ENCODE results near the gene HSD17B8. TPM values are rescaled to one million over a fixed set of nuclear protein-coding genes. Genes with fewer than 3 reads are reported as not detected.

HSD17B8 gene
- total RNA-seq, 2 experiments from 2014 or later, result 31.1 to 32.6 TPM

- Mint-ChIP-seq H3K36me3 (peaks cover 11% of the 10 kb centered on the region), H3K27me3 (peaks cover 11% of the 10 kb centered on the region), H3K4me3 (no peak overlapping the region), H3K4me1 (peaks cover 36% of the 10 kb centered on the region), H3K9me3 (no peaks in the 10 kb centered on the region), H3K27ac (no peak overlapping the region)
- no peak for DNase-seq
Measured at GRCh38 chr6:33194431-33194979, 9.9 kb upstream of the HSD17B8 start.

DNA sequence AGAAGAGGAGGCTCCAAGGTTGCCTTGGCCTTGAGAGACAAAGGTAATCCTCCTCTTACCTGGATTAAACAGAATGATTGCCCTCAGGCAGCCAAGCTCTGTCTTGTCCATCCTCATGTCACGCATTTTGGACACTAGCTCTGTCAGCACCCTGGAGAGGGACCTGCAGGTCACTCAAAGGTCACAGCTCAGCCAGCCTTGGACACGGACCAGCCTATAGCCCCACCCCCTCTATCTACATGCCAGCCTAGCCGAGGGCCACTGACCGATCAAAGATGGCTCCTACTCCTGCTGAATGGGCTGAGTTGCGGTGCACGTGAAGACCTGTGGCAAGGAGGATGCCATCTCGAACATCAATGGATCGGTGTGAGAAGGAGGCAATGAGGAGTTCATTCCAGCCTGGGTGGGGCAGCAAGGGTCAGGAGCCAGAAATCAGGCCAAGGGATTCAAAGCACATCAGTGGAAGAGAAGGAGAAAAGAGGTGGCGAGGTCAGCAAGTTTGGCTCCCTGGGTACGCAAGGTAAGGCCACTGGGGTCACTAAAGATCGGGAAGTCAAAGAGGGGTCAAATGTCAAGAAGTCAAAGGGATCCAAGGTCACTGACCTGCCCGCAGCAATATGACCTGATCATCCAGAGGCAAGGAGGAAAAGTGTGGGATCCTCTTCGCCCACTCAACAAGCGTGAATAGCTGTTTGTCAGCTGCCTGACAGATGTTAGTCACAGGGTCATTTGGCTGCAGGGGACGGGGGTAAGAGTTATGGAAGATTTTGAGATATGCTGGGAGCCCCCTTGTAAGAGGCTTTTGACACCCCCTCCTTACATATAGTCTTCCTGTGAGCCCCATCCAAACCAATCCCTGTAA is 8.9 kb upstream of the HSD17B8 start:
- peaks cover 37% of the 10 kb centered on the region for H3K4me1 Mint-ChIP-seq
- H3K4me3 Mint-ChIP-seq, result no peak overlapping the region
- H3K9me3 Mint-ChIP-seq, result no peaks in the 10 kb centered on the region
- H3K36me3 Mint-ChIP-seq, result peaks cover 11% of the 10 kb centered on the region
- H3K27ac Mint-ChIP-seq, result peak overlapping the region; percentile 6
- no peak for DNase-seq
- peaks cover 11% of the 10 kb centered on the region for H3K27me3 Mint-ChIP-seq

GRCh38 chr6:33197431-33198048 is 6.9 kb upstream of the HSD17B8 start:
- H3K4me3 Mint-ChIP-seq, result peak overlapping the region; percentile 19

GRCh38 chr6:33198159-33198852 is 6.1 kb upstream of the HSD17B8 start:
- no peaks in the 10 kb centered on the region for H3K9me3 Mint-ChIP-seq
- peaks cover 53% of the 10 kb centered on the region for H3K4me1 Mint-ChIP-seq
- H3K36me3 Mint-ChIP-seq, result peaks cover 32% of the 10 kb centered on the region
- no peaks in the 10 kb centered on the region for H3K27me3 Mint-ChIP-seq
- H3K27ac Mint-ChIP-seq, result peak overlapping the region; percentile 89
- DNase-seq, result no peak
- peak overlapping the region; percentile 92 for H3K4me3 Mint-ChIP-seq

More at GRCh38 chr6:33197431-33198048, 6.9 kb upstream of the HSD17B8 start:
- H3K9me3 Mint-ChIP-seq, result no peaks in the 10 kb centered on the region
- H3K27me3 Mint-ChIP-seq, result no peaks in the 10 kb centered on the region
- H3K36me3 Mint-ChIP-seq, result peaks cover 25% of the 10 kb centered on the region
- DNase-seq, result no peak
- peaks cover 48% of the 10 kb centered on the region for H3K4me1 Mint-ChIP-seq
- H3K27ac Mint-ChIP-seq, result peak overlapping the region; percentile 34

DNA sequence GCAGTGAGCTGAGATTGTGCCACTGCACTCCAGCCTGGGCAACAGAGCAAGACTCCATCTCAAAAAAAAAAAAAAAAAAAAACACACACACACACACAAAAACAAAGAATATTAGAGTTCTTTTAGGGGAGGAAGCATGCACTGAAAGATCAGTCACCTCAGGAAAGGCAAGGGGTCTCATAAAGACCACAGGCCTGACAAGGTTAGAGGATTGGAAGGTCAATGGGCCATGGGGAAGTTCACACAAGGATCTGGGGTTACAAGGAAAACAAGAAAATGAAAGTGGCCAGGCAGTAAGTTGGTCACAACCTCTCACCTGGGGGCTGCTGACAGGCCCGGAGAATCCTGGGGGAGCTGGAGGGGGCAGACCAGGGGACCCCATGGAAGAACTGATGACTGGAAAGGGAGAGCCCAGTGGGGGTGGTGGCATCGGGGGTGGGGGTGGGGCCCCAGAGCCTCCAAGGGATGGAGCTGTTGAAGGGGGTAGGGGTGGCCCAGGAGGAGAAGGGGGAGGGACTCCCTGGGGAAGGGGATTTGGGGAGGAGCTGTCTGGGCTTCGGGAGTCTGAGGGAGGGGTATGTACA is 5.5 kb upstream of the HSD17B8 start:
- H3K27me3 Mint-ChIP-seq, result no peaks in the 10 kb centered on the region
- H3K36me3 Mint-ChIP-seq, result peaks cover 38% of the 10 kb centered on the region
- no peaks in the 10 kb centered on the region for H3K9me3 Mint-ChIP-seq
- H3K27ac Mint-ChIP-seq, result peak overlapping the region; percentile 89
- peak overlapping the region; percentile 92 for H3K4me3 Mint-ChIP-seq
- peaks cover 52% of the 10 kb centered on the region for H3K4me1 Mint-ChIP-seq
- DNase-seq, result no peak

DNA sequence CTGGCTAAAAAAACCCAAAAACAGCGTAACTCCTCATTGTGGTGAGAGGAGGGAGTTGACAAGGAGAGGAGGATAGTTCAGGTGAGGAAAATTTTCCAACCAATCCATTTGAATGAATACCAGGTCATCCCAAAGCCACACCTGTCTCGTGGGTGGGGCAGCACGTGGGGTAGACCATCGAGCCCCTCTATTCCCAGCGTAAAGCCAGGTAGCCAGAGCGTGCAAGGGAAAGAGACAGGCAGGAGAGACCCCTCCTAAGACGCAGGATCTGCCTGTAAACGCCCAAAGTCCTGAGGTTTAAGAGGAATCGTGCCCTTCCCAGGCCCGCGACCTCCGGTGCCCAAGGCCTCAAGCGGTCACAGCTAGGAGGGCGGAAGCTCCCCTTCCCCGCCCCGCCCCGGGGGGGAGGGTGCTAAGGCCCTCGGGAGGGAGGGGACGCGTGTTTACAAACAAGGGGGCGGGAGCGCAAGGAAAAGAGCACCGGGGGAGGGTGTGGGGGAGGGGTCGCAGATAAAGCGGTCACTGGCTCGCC is 4.7 kb upstream of the HSD17B8 start:
- peak overlapping the region; percentile 89 for H3K27ac Mint-ChIP-seq
- H3K36me3 Mint-ChIP-seq, result peaks cover 38% of the 10 kb centered on the region
- H3K27me3 Mint-ChIP-seq, result no peaks in the 10 kb centered on the region
- no peaks in the 10 kb centered on the region for H3K9me3 Mint-ChIP-seq
- H3K4me1 Mint-ChIP-seq, result peaks cover 54% of the 10 kb centered on the region
- peak overlapping the region; percentile 92 for H3K4me3 Mint-ChIP-seq
- peak; percentile 81 for DNase-seq

- H3K4me1 Mint-ChIP-seq, result peaks cover 59% of the 10 kb centered on the region
- H3K9me3 Mint-ChIP-seq, result no peaks in the 10 kb centered on the region
- peaks cover 36% of the 10 kb centered on the region for H3K36me3 Mint-ChIP-seq
- peak; percentile 97 for DNase-seq
- H3K4me3 Mint-ChIP-seq, result peak within 1 kb of the TSS; percentile 92
- peak within 1 kb of the TSS; percentile 98 for H3K27ac Mint-ChIP-seq
- H3K27me3 Mint-ChIP-seq, result no peaks in the 10 kb centered on the region
Measured at GRCh38 chr6:33200219-33201146, 4.0 kb upstream of the HSD17B8 start, which contains the start of the genes RXRB and SLC39A7. RXRB (minus strand) TSS chr6:33200665; CDS start chr6:33200476, 189 bp downstream. SLC39A7 (plus strand) TSS chr6:33200867; CDS start chr6:33201246, 379 bp downstream.

- Mint-ChIP-seq H3K4me3 (peak overlapping the region; percentile 92), H3K27me3 (no peaks in the 10 kb centered on the region), H3K27ac (peak overlapping the region; percentile 98), H3K9me3 (no peaks in the 10 kb centered on the region), H3K36me3 (peaks cover 36% of the 10 kb centered on the region), H3K4me1 (peaks cover 65% of the 10 kb centered on the region)
- DNase-seq, result no peak
Measured at GRCh38 chr6:33201147-33201545, 3.3 kb upstream of the HSD17B8 start.

DNA sequence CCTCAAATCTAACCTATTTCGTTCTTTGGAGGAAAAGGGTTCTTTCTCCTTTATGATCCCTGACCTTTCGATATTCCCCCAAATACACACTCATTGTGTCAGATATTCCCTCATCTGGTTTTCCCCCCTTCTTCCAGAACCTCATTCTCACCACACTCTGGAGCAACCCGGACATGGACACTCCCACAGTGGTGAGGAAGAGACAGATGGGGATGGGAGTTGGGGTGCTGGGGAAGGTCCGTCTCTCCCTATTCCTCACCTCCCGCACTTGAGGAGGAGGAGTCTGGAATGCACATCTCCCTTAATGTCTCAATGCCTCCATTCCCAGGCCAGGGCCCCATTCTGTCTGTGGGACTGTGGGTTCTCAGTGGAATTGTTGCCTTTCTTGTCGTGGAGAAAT is 2.5 kb upstream of the HSD17B8 start:
- H3K9me3 Mint-ChIP-seq, result no peaks in the 10 kb centered on the region
- peak overlapping the region; percentile 98 for H3K27ac Mint-ChIP-seq
- H3K36me3 Mint-ChIP-seq, result peaks cover 33% of the 10 kb centered on the region
- DNase-seq, result no peak
- peak overlapping the region; percentile 92 for H3K4me3 Mint-ChIP-seq
- peaks cover 67% of the 10 kb centered on the region for H3K4me1 Mint-ChIP-seq
- no peaks in the 10 kb centered on the region for H3K27me3 Mint-ChIP-seq

DNA sequence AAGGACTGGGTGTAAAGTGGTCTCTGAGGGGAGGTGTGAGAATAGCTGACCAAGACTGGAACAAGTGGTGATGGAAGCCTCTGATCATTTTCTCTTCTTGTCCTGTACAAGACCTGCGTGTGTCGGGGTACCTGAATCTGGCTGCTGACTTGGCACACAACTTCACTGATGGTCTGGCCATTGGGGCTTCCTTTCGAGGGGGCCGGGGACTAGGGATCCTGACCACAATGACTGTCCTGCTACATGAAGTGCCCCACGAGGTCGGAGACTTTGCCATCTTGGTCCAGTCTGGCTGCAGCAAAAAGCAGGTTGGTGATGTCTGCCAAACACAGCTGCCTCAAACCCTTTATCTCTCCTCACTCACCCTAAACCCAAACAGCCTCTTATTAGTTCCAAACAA is 1.7 kb upstream of the HSD17B8 start:
- Mint-ChIP-seq H3K9me3 (no peaks in the 10 kb centered on the region), H3K27ac (peak overlapping the region; percentile 4), H3K27me3 (no peaks in the 10 kb centered on the region), H3K36me3 (peaks cover 33% of the 10 kb centered on the region), H3K4me3 (peak overlapping the region; percentile 27), H3K4me1 (peaks cover 61% of the 10 kb centered on the region)
- no peak for DNase-seq

DNA sequence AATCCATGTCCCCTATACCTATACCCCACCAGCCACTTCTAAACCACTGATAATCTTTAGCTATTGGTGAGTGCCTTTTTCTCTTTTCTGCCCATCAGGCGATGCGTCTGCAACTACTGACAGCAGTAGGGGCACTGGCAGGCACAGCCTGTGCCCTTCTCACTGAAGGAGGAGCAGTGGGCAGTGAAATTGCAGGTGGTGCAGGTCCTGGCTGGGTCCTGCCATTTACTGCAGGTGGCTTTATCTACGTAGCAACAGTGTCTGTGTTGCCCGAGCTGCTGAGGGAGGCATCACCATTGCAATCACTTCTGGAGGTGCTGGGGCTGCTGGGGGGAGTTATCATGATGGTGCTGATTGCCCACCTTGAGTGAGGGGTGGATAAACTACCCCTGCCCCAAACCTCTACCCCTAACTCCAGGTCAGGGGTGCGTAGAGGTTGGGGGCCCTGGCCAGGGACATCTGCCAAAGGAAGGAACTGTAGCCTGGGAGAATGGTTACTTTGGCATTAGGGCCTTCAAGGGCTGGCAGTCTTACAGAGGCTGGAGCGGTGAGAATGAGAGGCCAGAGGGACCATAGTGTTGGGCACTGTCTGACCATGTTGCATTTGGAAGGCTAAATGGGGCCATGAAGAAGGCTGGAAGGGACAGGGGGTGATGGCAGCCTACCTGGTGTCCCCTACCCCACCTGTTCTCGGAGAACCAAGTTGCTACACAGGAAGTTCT is 851 bp upstream of the HSD17B8 start:
- DNase-seq, result no peak
- peaks cover 54% of the 10 kb centered on the region for H3K4me1 Mint-ChIP-seq
- peaks cover 33% of the 10 kb centered on the region for H3K36me3 Mint-ChIP-seq
- no peaks in the 10 kb centered on the region for H3K9me3 Mint-ChIP-seq
- H3K27ac Mint-ChIP-seq, result peak overlapping the region; percentile 79
- no peaks in the 10 kb centered on the region for H3K27me3 Mint-ChIP-seq
- peak overlapping the region; percentile 98 for H3K4me3 Mint-ChIP-seq

- Mint-ChIP-seq H3K27me3 (no peaks in the 10 kb centered on the region), H3K4me3 (peak overlapping the region; percentile 98), H3K9me3 (no peaks in the 10 kb centered on the region), H3K4me1 (peaks cover 54% of the 10 kb centered on the region), H3K36me3 (peaks cover 30% of the 10 kb centered on the region), H3K27ac (peak overlapping the region; percentile 79)
- no peak for DNase-seq
Measured at GRCh38 chr6:33204165-33204414, 365 bp upstream of the HSD17B8 start.
